ENCODE data around the gene KRTAP12-1. TPM values are rescaled to one million over a fixed set of nuclear protein-coding genes. Genes with fewer than 3 reads are reported as not detected.

Gene KRTAP12-1
- total RNA-seq, 1 experiment from 2014 or later: not detected

GRCh38 chr21:44703731-44704635 is 22.0 kb upstream of the KRTAP12-1 start:
- intact Hi-C loops (cut with micrococcal nuclease; ENCODE audit: unreplicated experiment) (no loop called here), in situ Hi-C loops (cut with HindIII; ENCODE audit: low pct_unique_long_range_greater_than_20kb, low sequenced_read_pairs) (no loop called here)
- ChIA-PET POLR2A (no interaction called here), CTCF (no interaction called here)
- Histone ChIP-seq H3K4me3 (ENCODE audit: low read depth in 2 of 2, low read length in 2 of 2) (no peak overlapping the region), H3K4me1 (ENCODE audit: control insufficient read depth, insufficient read depth, low read length) (no peaks in the 10 kb centered on the region; the same call in 1 of the 2 replicates), H3K27me3 (ENCODE audit: control insufficient read depth, insufficient read depth, low read length) (no peaks in the 10 kb centered on the region), H3K36me3 (ENCODE audit: control insufficient read depth, insufficient read depth, low read length) (no peaks in the 10 kb centered on the region), H3K27ac (ENCODE audit: low read length) (no peak overlapping the region), H3K9me3 (ENCODE audit: control insufficient read depth, insufficient read depth, low read depth, low read length) (no peaks in the 10 kb centered on the region)
- TF ChIP-seq CTCF (IDR thresholded peaks at IDR 0.05) (no peak), POLR2AphosphoS5 (IDR thresholded peaks at IDR 0.05; ENCODE audit: low read depth, low read length) (no peak), TCF7L2 (IDR thresholded peaks at IDR 0.05; ENCODE audit: low read depth, low read length) (no peak)
- BruUV-seq (replicated peaks): no TSS peak
- ATAC-seq (no peak), DNase-seq (ENCODE audit: low read depth, low spot score) (no peak)

GRCh38 chr21:44702973-44703730 is 21.2 kb upstream of the KRTAP12-1 start:
- ChIA-PET POLR2A (no interaction called here), CTCF (no interaction called here)
- no TSS peak for BruUV-seq (replicated peaks)
- intact Hi-C loops (cut with micrococcal nuclease; ENCODE audit: unreplicated experiment) (no loop called here), in situ Hi-C loops (cut with HindIII; ENCODE audit: low pct_unique_long_range_greater_than_20kb, low sequenced_read_pairs) (no loop called here)
- Histone ChIP-seq H3K27me3 (ENCODE audit: control insufficient read depth, insufficient read depth, low read length) (no peaks in the 10 kb centered on the region), H3K4me3 (ENCODE audit: low read depth in 2 of 2, low read length in 2 of 2) (no peak overlapping the region), H3K36me3 (ENCODE audit: control insufficient read depth, insufficient read depth, low read length) (no peaks in the 10 kb centered on the region), H3K9me3 (ENCODE audit: control insufficient read depth, insufficient read depth, low read depth, low read length) (no peaks in the 10 kb centered on the region), H3K27ac (ENCODE audit: low read length) (no peak overlapping the region), H3K4me1 (ENCODE audit: control insufficient read depth, insufficient read depth, low read length) (no peaks in the 10 kb centered on the region)
- no peak for DNase-seq (ENCODE audit: low read depth, low spot score)
- 0 out of 2 replicates have a peak, but pooled peaks have one; percentile 40 for ATAC-seq
- TF ChIP-seq CTCF (IDR thresholded peaks at IDR 0.05) (no peak), REST (IDR thresholded peaks at IDR 0.05; ENCODE audit: insufficient read depth in 1 of 2, low read depth in 2 of 2, low read length in 1 of 2) (no peak), SIN3A (IDR thresholded peaks at IDR 0.05; ENCODE audit: borderline replicate concordance, insufficient read depth, low read depth, low read length) (no peak), POLR2AphosphoS5 (IDR thresholded peaks at IDR 0.05; ENCODE audit: low read depth, low read length) (no peak), TCF7L2 (IDR thresholded peaks at IDR 0.05; ENCODE audit: low read depth, low read length) (no peak)
